ENCODE measurements around the gene CSRNP3. TPM values are rescaled to one million over a fixed set of nuclear protein-coding genes. Genes with fewer than 3 reads are reported as not detected.

The CSRNP3 gene
- total RNA-seq, 1 experiment from 2014 or later, result 0.05 TPM

- ChIA-PET POLR2A (no interaction called here), RAD21 (ENCODE audit: low non-redundant PET in 1 of 2, low total read pairs in 2 of 2, uncharacterized antibody in 2 of 2, unreplicated experiment in 2 of 2) (no interaction called here), CTCF (no interaction called here)
- Histone ChIP-seq H2AFZ (ENCODE audit: low read depth, low read length, poor library complexity, severe bottlenecking) (no peak overlapping the region), H3K27ac (ENCODE audit: low read depth, low read length) (no peak overlapping the region), H3K9me3 (ENCODE audit: control insufficient read depth in 1 of 2, insufficient read depth in 1 of 2, low read depth in 1 of 2, low read length in 2 of 2) (no peaks in the 10 kb centered on the region), H3K79me2 (ENCODE audit: insufficient read depth, low read length) (no peaks in the 10 kb centered on the region), H3K4me2 (ENCODE audit: low read length) (no peak overlapping the region), H3K4me1 (ENCODE audit: control insufficient read depth in 1 of 2, insufficient read depth in 2 of 2, low read length in 2 of 2) (no peaks in the 10 kb centered on the region), H4K20me1 (ENCODE audit: insufficient read depth) (no peaks in the 10 kb centered on the region), H3K9me2 (ENCODE audit: insufficient read depth) (no peaks in the 10 kb centered on the region), H3K4me3 (replicated peaks in 1 of 2; ENCODE audit: low read depth in 1 of 2, low read length in 2 of 2) (no peak overlapping the region), H3K9ac (ENCODE audit: low read length) (no peak overlapping the region), H3K36me3 (ENCODE audit: control insufficient read depth in 1 of 2, insufficient read depth in 2 of 2, low read length in 2 of 2) (no peaks in the 10 kb centered on the region), H3K27me3 (ENCODE audit: insufficient read depth, low read length) (peaks cover 47% of the 10 kb centered on the region; the same call in 1 of the 2 replicates)
- intact Hi-C loops (cut with micrococcal nuclease), result no loop called here
- BruUV-seq (replicated peaks), result no TSS peak
- ATAC-seq (no peak), DNase-seq (ENCODE audit: low read depth, low spot score) (no peak)
- TF ChIP-seq MAX (IDR thresholded peaks at IDR 0.05), result no peak
- no peak for TF ChIP-seq TCF7L2 (IDR thresholded peaks at IDR 0.05; ENCODE audit: borderline replicate concordance, extremely low read depth, insufficient read depth, insufficient read length)
- TF ChIP-seq ELF1 (IDR thresholded peaks at IDR 0.05; ENCODE audit: borderline replicate concordance, low read depth), result no peak
- TF ChIP-seq JUND (IDR thresholded peaks at IDR 0.05), result no peak
- no peak for TF ChIP-seq CBX3 (IDR thresholded peaks at IDR 0.05; ENCODE audit: low read depth)
- TF ChIP-seq RAD21 (IDR thresholded peaks at IDR 0.05; ENCODE audit: low read depth), result no peak
- no peak for TF ChIP-seq ZFX (IDR thresholded peaks at IDR 0.05)
Measured at GRCh38 chr2:165692906-165693305, 223.4 kb downstream of the CSRNP3 start.

GRCh38 chr2:165693838-165694237, 224.3 kb downstream of the CSRNP3 start:
- Histone ChIP-seq H3K9me2 (ENCODE audit: insufficient read depth) (no peaks in the 10 kb centered on the region), H3K27me3 (ENCODE audit: insufficient read depth, low read length) (peaks cover 50% of the 10 kb centered on the region; the same call in 1 of the 2 replicates), H2AFZ (ENCODE audit: low read depth, low read length, poor library complexity, severe bottlenecking) (no peak overlapping the region), H3K27ac (ENCODE audit: low read depth, low read length) (no peak overlapping the region), H4K20me1 (ENCODE audit: insufficient read depth) (no peaks in the 10 kb centered on the region), H3K9ac (ENCODE audit: low read length) (no peak overlapping the region), H3K4me1 (ENCODE audit: control insufficient read depth in 1 of 2, insufficient read depth in 2 of 2, low read length in 2 of 2) (no peaks in the 10 kb centered on the region), H3K36me3 (ENCODE audit: control insufficient read depth in 1 of 2, insufficient read depth in 2 of 2, low read length in 2 of 2) (no peaks in the 10 kb centered on the region), H3K4me3 (replicated peaks in 1 of 2; ENCODE audit: low read depth in 1 of 2, low read length in 2 of 2) (no peak overlapping the region), H3K79me2 (ENCODE audit: insufficient read depth, low read length) (no peaks in the 10 kb centered on the region), H3K4me2 (ENCODE audit: low read length) (no peak overlapping the region), H3K9me3 (ENCODE audit: control insufficient read depth in 1 of 2, insufficient read depth in 1 of 2, low read depth in 1 of 2, low read length in 2 of 2) (no peaks in the 10 kb centered on the region)
- no peak for ATAC-seq
- no TSS peak for BruUV-seq (replicated peaks)
- DNase-seq (ENCODE audit: low read depth, low spot score), result no peak
- CTCF ChIA-PET, result no interaction called here
- RAD21 ChIA-PET (ENCODE audit: low non-redundant PET in 1 of 2, low total read pairs in 2 of 2, uncharacterized antibody in 2 of 2, unreplicated experiment in 2 of 2), result no interaction called here
- intact Hi-C loops (cut with micrococcal nuclease), result no loop called here
- TF ChIP-seq SRF (IDR thresholded peaks at IDR 0.05; ENCODE audit: low read depth) (no peak), ZBTB33 (IDR thresholded peaks at IDR 0.05; ENCODE audit: extremely low read depth, insufficient replicate concordance, low read length) (no peak), FOSL1 (IDR thresholded peaks at IDR 0.05; ENCODE audit: low read depth) (no peak), RAD21 (IDR thresholded peaks at IDR 0.05; ENCODE audit: low read depth) (no peak), YY1 (IDR thresholded peaks at IDR 0.05; ENCODE audit: extremely low read depth, insufficient replicate concordance, low read depth, low read length) (no peak), POLR2AphosphoS5 (IDR thresholded peaks at IDR 0.05; ENCODE audit: low read depth, low read length) (no peak)
- POLR2A ChIA-PET, result no interaction called here
